Fibroblast of villous mesenchyme (primary cell): ENCODE results near the gene HCN3. TPM values are rescaled to one million over a fixed set of nuclear protein-coding genes. Genes with fewer than 3 reads are reported as not detected.
A peak's percentile ranks its signal among the peaks of the same experiment; 100 is the strongest.
"Not testable (repeated sequence)": the region's sequence is repeated elsewhere in the genome, so short reads cannot be mapped to it uniquely, and the experiment has no call there.

Experiments used
- DNase-seq: peaks from one replicate; pipeline ENCODE4 v3.0.0-alpha.2; 2010; ENCODE audit warnings: low read depth
- H3K4me3 ChIP-seq: 2 replicates; pipeline ENCODE4 v1.5.1; 2011; ENCODE audit warnings: low read depth, mild to moderate bottlenecking, low read length
- total RNA-seq: library from RNA; depleted of rRNA; stranded (reverse); fragments of >200 nt; gene quantifications from 2 replicates; pipeline ENCODE4 v1.2.3, GENCODE V29; 2012
- TF ChIP-seq, protein P1 (sequence below): IDR thresholded peaks from 2 replicates; pipeline ENCODE4 v1.5.1; 2012; ENCODE audit warnings: low read depth, mild to moderate bottlenecking, low read length; ENCODE audit not compliant: insufficient read depth

HCN3 gene
- total RNA-seq, 1 donor: 0.86 TPM

DNA sequence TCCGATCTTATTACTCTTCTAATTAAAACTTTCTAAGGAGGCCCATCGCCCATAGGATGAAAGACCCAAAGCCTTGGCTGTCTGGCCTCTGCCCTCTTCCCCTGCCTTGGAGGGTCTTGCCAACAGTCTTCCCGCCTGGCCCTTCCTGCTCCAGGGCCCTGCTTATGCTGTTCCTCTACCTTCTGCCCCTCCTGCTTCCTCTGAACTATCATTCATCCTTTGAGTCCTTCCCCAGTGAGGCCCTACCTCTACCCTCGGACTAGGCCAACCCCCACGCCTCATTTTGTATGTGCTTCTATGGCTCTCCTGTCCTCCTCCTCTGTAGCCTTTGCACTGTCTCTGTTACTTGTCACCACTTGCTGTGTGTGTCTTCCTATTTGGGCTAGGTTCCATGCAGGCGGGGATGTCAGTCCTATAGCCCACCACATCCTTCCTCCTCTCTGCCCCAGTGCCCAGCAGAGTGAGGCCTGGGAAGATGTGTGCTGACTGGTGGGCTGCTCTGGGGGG lies 48.8 kb downstream of the HCN3 start:
- no peak overlapping the region for H3K4me3 ChIP-seq
- no peak for DNase-seq
- TF ChIP-seq, protein P1, sequence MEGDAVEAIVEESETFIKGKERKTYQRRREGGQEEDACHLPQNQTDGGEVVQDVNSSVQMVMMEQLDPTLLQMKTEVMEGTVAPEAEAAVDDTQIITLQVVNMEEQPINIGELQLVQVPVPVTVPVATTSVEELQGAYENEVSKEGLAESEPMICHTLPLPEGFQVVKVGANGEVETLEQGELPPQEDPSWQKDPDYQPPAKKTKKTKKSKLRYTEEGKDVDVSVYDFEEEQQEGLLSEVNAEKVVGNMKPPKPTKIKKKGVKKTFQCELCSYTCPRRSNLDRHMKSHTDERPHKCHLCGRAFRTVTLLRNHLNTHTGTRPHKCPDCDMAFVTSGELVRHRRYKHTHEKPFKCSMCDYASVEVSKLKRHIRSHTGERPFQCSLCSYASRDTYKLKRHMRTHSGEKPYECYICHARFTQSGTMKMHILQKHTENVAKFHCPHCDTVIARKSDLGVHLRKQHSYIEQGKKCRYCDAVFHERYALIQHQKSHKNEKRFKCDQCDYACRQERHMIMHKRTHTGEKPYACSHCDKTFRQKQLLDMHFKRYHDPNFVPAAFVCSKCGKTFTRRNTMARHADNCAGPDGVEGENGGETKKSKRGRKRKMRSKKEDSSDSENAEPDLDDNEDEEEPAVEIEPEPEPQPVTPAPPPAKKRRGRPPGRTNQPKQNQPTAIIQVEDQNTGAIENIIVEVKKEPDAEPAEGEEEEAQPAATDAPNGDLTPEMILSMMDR: no peak

DNA sequence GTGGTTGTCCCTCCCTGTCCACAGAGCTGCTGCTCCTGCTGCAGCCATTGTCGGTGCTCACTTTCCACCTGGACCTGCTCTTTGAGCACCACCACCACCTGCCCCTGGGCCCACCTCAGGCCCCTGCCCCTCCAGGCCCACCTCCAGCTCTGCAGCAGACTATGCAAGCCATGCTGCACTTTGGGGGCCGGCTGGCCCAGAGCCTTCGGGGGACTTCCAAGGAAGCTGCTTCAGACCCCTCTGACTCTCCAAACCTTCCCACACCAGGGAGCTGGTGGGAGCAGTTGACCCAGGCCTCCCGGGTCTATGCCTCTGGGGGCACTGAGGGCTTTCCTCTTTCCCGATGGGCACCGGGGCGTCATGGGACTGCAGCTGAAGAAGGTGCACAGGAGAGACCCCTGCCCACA lies 49.4 kb downstream of the HCN3 start:
- no peak for DNase-seq
- H3K4me3 ChIP-seq: no peak overlapping the region
- TF ChIP-seq, protein P1: no peak

DNA sequence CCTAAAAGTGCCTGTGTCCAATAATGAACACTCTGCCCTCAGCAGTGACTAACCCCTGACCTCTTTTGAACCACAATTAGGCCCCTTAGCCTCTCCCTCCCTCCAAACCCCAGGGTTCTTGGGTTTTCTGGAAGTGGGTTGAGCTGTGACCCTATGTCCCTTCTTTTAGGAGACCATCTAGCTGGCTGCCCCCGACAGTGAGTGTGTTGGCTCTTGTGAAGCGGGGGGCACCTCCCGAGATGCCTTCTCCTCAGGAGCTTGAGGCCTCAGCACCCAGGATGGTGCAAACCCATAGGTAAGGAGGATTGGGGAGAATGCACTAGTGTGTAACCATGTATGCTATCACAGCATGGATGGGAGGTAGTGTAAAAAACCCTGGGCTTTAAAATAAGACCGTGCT lies 50.7 kb downstream of the HCN3 start:
- no peak overlapping the region for H3K4me3 ChIP-seq
- DNase-seq: no peak
- TF ChIP-seq, protein P1: no peak

DNA sequence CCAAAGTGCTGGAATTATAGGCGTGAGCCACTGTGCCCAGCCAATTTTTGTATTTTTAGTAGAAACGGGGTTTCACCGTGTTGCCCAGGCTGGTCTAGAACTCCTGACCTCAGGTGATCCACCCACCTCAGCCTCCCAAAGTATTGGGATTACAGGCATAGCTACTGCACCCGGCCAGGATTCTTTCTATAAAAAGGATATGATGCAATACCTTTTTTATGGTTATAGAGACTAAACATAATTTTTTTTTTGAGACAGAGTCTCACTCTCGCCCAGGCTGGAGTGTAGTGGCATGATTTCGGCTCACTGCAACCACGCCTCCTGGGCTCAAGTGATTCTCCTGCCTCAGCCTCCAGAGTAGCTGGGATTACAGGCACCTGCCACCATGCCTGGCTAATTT lies 51.6 kb downstream of the HCN3 start:
- peak; percentile 22 for DNase-seq
- not testable (repeated sequence) for H3K4me3 ChIP-seq

DNA sequence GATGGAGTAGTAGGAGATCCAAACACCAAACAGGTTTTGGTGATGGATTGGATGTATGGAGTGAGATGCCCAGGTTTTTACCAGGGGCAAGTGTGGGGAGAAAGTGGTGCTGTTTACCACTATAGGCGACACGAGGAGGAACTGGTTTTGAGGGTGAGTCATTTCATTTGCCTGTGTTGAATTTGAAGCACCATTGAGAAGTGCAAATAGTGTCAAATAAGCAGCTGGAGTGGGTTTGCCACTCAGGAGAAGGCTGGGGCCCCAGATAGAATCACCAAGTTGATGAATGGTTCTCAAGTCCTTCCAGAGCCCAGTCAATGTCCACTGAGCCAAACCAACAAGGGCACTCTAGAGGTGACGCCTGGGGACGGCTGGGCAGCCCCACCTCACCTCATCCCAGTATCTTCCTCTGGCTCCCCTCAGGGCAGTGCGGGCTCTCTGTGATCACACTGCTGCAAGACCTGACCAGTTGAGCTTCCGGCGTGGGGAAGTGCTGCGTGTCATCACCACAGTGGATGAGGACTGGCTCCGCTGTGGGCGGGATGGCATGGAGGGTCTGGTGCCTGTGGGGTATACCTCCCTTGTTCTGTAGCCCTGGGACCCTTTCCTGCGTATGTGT lies 52.8 kb downstream of the HCN3 start:
- no peak for DNase-seq
- TF ChIP-seq, protein P1: no peak
- no peak overlapping the region for H3K4me3 ChIP-seq

DNA sequence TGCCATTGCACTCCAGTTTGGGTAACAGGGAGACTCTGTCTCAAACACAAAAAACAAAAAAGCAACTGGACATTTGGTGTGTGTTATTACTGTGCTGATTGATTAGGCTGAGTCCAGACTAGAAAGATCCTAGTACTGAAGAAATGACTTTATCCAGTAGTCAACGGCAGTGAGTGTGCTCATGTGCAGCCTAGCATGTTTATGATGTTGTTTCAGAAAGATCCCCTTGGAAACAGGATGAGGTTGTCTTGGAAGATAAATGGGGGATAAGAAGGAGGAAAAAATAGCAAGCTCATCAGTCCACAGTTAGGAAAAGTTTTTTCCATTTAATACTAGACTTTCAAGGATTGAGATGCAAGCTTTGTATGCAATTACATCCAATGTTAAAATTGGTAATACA lies 57.7 kb downstream of the HCN3 start:
- no peak for DNase-seq
- TF ChIP-seq, protein P1: no peak
- no peak overlapping the region for H3K4me3 ChIP-seq

Other genes starting within 250 kb of the HCN3 start
- not detected in 2 replicates for gene DCST2, start 243.7 kb upstream of the HCN3 start, total RNA-seq
- gene DCST1, start 243.6 kb upstream of the HCN3 start, total RNA-seq: not detected in 2 replicates
- 41.2 and 49.2 TPM in 2 replicates for gene ADAM15, start 226.1 kb upstream of the HCN3 start, total RNA-seq
- gene EFNA4, start 213.7 kb upstream of the HCN3 start, total RNA-seq: 2.6 and 3.9 TPM in 2 replicates
- 0.32 and 0.43 TPM in 2 replicates for gene EFNA3, start 198.6 kb upstream of the HCN3 start, total RNA-seq
- not detected in 2 replicates for gene EFNA1, start 149.6 kb upstream of the HCN3 start, total RNA-seq
- gene SLC50A1, start 141.6 kb upstream of the HCN3 start, total RNA-seq: 52.5 and 58.7 TPM in 2 replicates
- gene DPM3, start 136.9 kb upstream of the HCN3 start, total RNA-seq: 23.7 and 47.0 TPM in 2 replicates
- gene KRTCAP2, start 104.2 kb upstream of the HCN3 start, total RNA-seq: 65.6 and 95.3 TPM in 2 replicates
- 6.5 and 7.7 TPM in 2 replicates for gene TRIM46, start 103.6 kb upstream of the HCN3 start, total RNA-seq
- 32.8 and 35.8 TPM in 2 replicates for gene THBS3, start 69.6 kb upstream of the HCN3 start, total RNA-seq
- 38.0 and 45.1 TPM in 2 replicates for gene MTX1, start 68.8 kb upstream of the HCN3 start, total RNA-seq
- 7.7 and 7.8 TPM in 2 replicates for gene ENTREP3, start 22.0 kb upstream of the HCN3 start, total RNA-seq
- 33.7 and 35.8 TPM in 2 replicates for gene SCAMP3, start 15.1 kb upstream of the HCN3 start, total RNA-seq
- gene CLK2, start 4.0 kb upstream of the HCN3 start, total RNA-seq: 19.3 and 21.6 TPM in 2 replicates
- gene PKLR, start 24.0 kb downstream of the HCN3 start, total RNA-seq: not detected in 2 replicates
- 427 and 428 TPM in 2 replicates for gene FDPS, start 31.4 kb downstream of the HCN3 start, total RNA-seq
- 18.4 and 22.9 TPM in 2 replicates for gene RUSC1, start 43.4 kb downstream of the HCN3 start, total RNA-seq